Posterior vena cava (tissue), 2 donors: ENCODE results near the gene TGFBR3L. TPM values are rescaled to one million over a fixed set of nuclear protein-coding genes. Genes with fewer than 3 reads are reported as not detected.

Source experiments
- DNase-seq: peaks from one replicate; pipeline ENCODE4 v3.0.0-alpha.2; 2020; ENCODE audit warnings: low spot score
- intact Hi-C, 2 donors: fragments of 100-400 bp; cut with DNase I; formaldehyde crosslinking; loops; one replicate each; pipeline versions ENCODE4 v1.14.1 to v1.14.2; 2022 to 2023
- total RNA-seq, 2 donors: library from RNA; stranded (reverse); fragmentation: NEBNext Ultra II Directional; extraction: Animal tissue kit (Norgen Biotek cat#: 25700); gene quantifications; one replicate each; pipeline ENCODE4 v1.2.1, GENCODE V29; 2021
- donor health status: DM: yes; HTN: yes; CAD: no.
- donor health status: DM: yes; HTN: yes; CAD: no.

The TGFBR3L gene
- total RNA-seq, 2 donors from 2014 or later = 1.5 to 4.4 TPM

- intact Hi-C loops = no loop called here
- no peak for DNase-seq
These were observed 53.6 kb downstream of the TGFBR3L start for GRCh38 chr19:7968008-7968795.

Other genes starting within 250 kb of the TGFBR3L start
- 1 to 10 TPM; 1.2 to 2.9 TPM for gene RETN, start 245.8 kb upstream of the TGFBR3L start, total RNA-seq
- gene MCEMP1, start 237.7 kb upstream of the TGFBR3L start, total RNA-seq = 1 to 10 TPM; 2.2 to 3.0 TPM
- gene TRAPPC5, start 234.0 kb upstream of the TGFBR3L start, total RNA-seq = 10 to 100 TPM; 71.9 to 83.5 TPM
- gene FCER2, start 212.7 kb upstream of the TGFBR3L start, total RNA-seq = under 1 TPM; 0.23 to 0.71 TPM
- 1 to 10 TPM; 2.2 to 6.6 TPM for gene CLEC4G, start 182.7 kb upstream of the TGFBR3L start, total RNA-seq
- gene CD209, start 167.3 kb upstream of the TGFBR3L start, total RNA-seq = 10 to 100 TPM; 13.4 to 23.0 TPM
- gene CLEC4M, start 151.6 kb upstream of the TGFBR3L start, total RNA-seq = under 1 TPM in 1 of 2 donors, not detected in 1; 0.38 TPM
- gene EVI5L, start 84.6 kb upstream of the TGFBR3L start, total RNA-seq = 10 to 100 TPM; 14.9 to 16.0 TPM
- under 1 TPM; 0.09 to 0.14 TPM for gene PRR36, start 40.4 kb upstream of the TGFBR3L start, total RNA-seq
- not detected for gene LRRC8E, start 26.3 kb upstream of the TGFBR3L start, total RNA-seq
- 10 to 100 TPM; 22.2 to 26.6 TPM for gene MAP2K7, start 11.0 kb upstream of the TGFBR3L start, total RNA-seq
- gene SNAPC2, start 5.5 kb downstream of the TGFBR3L start, total RNA-seq = 10 to 100 TPM; 25.4 to 28.7 TPM
- 10 to 100 TPM in 1 of 2 donors, 1 to 10 TPM in 1; 5.9 to 11.7 TPM for gene CTXN1, start 11.3 kb downstream of the TGFBR3L start, total RNA-seq
- gene TIMM44, start 28.8 kb downstream of the TGFBR3L start, total RNA-seq = 10 to 100 TPM; 37.2 to 47.8 TPM
- 10 to 100 TPM; 49.9 to 50.7 TPM for gene ELAVL1, start 90.8 kb downstream of the TGFBR3L start, total RNA-seq
- gene CCL25, start 137.9 kb downstream of the TGFBR3L start, total RNA-seq = not detected
- gene FBN3, start 234.8 kb downstream of the TGFBR3L start, total RNA-seq = not detected